Muscle layer of colon (tissue), 2 donors: Measurements from ENCODE around the gene OPRM1.

Experiments used
- H3K27ac ChIP-seq: one replicate; pipeline ENCODE4 v1.7.0; 2013; ENCODE audit warnings: low read depth, mild to moderate bottlenecking, low read length, moderate library complexity
- H3K27me3 ChIP-seq, 2 donors: one replicate each; pipeline ENCODE4 v1.7.0; 2013; ENCODE audit warnings: low read length in 2 of 2, mild to moderate bottlenecking in 2 of 2; ENCODE audit not compliant: insufficient read depth in 2 of 2, control insufficient read depth in 1 of 2
- H3K36me3 ChIP-seq: one replicate; pipeline ENCODE4 v1.7.0; 2013; ENCODE audit warnings: mild to moderate bottlenecking, low read length; ENCODE audit not compliant: insufficient read depth
- H3K4me1 ChIP-seq: one replicate; pipeline ENCODE4 v1.7.0; 2013; ENCODE audit warnings: mild to moderate bottlenecking, low read length; ENCODE audit not compliant: insufficient read depth
- H3K4me3 ChIP-seq, 2 donors: one replicate each; pipeline ENCODE4 v1.7.0; 2013; ENCODE audit warnings: low read length in 2 of 2, low read depth in 1 of 2, mild to moderate bottlenecking in 1 of 2, moderate library complexity in 1 of 2
- H3K9ac ChIP-seq: one replicate; pipeline ENCODE4 v1.7.0; 2013; ENCODE audit warnings: low read length
- H3K9me3 ChIP-seq: one replicate; pipeline ENCODE4 v1.7.0; 2013; ENCODE audit warnings: mild to moderate bottlenecking, low read length
- donor health status: abdominal sarcoma.
- donor health status: Adenocarcinoma of cecum.

The OPRM1 gene

DNA sequence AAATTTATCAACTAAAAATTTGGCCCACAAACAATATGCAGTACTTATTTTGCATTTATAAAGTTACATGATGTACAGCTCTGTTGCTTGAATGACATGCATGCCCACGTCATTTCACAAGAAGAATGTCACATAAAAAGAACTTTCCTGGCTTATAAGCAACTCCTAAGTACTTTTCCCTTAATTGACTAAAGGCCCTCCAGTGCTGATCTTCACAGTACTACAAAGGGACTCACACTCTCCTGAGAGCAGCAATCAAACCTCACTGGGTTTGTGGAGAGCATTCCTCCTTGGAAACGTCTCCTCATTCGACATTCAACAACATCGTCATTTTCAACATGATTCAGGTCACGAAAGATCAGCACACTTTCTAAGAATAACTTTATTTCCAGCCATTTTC lies 206.5 kb downstream of the OPRM1 start:
- no peaks in the 10 kb centered on the region for H3K9me3 ChIP-seq
- H3K4me1 ChIP-seq, result no peaks in the 10 kb centered on the region
- H3K9ac ChIP-seq, result no peak overlapping the region
- H3K27me3 ChIP-seq, result no peaks in the 10 kb centered on the region
- no peaks in the 10 kb centered on the region for H3K36me3 ChIP-seq
- H3K27ac ChIP-seq, result no peak overlapping the region
- H3K4me3 ChIP-seq, result no peak overlapping the region

DNA sequence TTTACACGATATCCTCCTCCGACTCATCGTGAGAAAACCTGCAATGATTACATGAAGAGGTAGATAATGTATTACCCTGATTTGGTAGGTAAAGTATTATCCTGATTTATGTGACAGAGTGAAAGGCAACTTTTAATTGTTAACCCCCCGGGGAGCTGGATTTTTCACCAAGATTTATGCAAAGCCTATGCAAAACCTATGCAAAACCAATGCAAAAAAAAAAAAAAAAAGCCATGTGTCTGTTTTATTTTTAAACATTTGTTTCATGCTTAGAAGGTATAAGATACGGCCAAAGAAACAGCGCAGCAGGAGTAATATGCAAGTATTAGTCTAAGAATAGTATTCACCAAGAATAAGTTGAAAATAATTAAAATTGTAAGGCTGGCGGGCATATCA lies 207.7 kb downstream of the OPRM1 start:
- no peak overlapping the region for H3K4me3 ChIP-seq
- no peak overlapping the region for H3K27ac ChIP-seq
- H3K9ac ChIP-seq, result no peak overlapping the region
- H3K27me3 ChIP-seq, result no peaks in the 10 kb centered on the region
- no peaks in the 10 kb centered on the region for H3K4me1 ChIP-seq
- no peaks in the 10 kb centered on the region for H3K36me3 ChIP-seq
- no peaks in the 10 kb centered on the region for H3K9me3 ChIP-seq

DNA sequence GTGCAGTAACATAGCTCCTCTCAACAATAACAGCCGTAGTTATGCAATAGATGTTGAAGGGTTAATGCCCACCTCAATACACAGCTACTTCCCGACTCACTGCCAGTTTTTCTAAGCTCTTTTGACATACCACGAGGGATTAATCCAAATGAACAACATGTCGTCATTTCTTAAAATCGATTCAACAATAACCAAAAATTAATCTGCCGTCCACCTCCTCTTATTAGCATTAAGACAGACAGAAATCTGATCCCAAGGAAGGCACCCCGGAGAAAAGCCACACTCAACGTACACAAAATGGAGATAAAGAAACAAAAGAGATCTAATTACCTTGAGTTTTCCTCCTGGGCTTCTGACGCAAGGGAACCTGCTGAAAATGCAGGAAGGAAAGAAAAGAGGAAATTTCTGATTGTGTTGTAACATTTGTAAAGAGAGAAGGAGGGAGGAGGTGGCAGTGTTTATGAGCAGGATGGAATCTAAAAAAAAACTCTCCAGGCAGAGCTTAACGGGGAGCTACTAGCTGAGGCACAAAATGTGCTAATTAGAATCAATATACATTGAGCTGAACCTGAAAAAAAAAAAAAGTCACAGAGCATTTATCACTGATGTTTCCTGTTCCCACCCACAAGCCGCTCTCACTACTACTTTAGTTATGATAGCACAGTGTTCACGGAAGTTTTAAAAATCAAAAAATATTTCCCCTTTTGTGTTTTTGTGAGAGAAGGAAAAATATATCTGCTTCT lies 208.2 kb downstream of the OPRM1 start:
- no peaks in the 10 kb centered on the region for H3K9me3 ChIP-seq
- H3K36me3 ChIP-seq, result no peaks in the 10 kb centered on the region
- no peak overlapping the region for H3K9ac ChIP-seq
- H3K27ac ChIP-seq, result no peak overlapping the region
- H3K27me3 ChIP-seq, result no peaks in the 10 kb centered on the region
- H3K4me3 ChIP-seq, result no peak overlapping the region
- no peaks in the 10 kb centered on the region for H3K4me1 ChIP-seq

DNA sequence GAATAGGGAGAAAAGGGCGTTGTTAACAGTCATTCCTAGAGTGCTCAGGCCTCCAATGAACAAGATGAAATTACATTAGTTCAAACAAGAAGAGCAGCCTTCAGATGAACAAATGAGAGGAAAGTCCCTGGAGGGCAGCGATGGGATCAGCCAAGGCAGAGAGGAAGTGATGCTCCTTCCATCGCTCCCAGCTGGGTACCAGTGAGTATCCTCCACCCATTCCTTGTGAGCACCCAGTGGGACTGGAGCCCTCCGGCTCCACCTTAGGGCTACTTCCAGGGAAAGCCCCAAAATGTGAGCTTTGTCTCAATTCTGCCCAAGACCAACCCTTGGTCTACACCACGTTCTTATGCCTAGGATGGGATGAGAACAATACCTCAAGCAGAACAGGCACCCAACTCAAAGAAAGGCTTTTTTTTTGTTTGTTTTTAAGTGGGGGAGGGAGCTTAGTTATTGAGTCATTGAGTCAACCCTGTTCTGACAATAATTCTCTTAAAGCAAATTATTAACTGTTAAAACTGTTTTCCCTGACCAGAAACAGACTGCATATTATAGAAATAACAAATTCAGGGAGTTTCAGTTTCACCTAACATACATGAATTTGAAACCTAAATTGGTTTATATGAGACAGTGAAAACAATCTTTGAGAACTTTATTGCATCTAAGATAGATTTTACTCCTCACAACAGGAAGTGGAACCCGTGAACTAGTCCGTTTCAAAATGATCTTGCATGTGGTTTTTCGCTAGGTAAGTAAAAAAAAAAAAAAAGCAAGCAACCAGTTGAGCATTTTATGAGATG lies 210.7 kb downstream of the OPRM1 start:
- H3K9me3 ChIP-seq, result no peaks in the 10 kb centered on the region
- no peak overlapping the region for H3K27ac ChIP-seq
- H3K9ac ChIP-seq, result no peak overlapping the region
- no peak overlapping the region for H3K4me3 ChIP-seq
- no peaks in the 10 kb centered on the region for H3K36me3 ChIP-seq
- no peaks in the 10 kb centered on the region for H3K4me1 ChIP-seq
- no peaks in the 10 kb centered on the region for H3K27me3 ChIP-seq

DNA sequence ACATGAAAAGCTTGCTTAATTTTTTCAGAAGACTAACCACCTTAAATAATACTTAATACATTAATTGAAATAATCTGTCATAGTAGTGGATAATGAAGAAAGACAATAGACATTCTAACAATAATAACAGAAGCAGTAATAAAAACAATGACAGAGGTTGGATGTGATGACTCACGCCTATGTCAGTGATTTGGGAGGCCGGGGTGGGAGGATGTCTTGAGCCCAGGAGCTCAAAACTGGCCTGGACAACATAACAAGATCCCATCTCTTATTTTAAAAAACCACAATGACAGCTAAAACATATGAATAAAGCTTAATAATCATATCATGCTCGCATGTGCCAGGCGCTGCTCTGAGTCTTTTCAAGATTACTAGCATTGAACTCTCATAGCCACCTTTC lies 212.1 kb downstream of the OPRM1 start:
- H3K27me3 ChIP-seq, result no peaks in the 10 kb centered on the region
- no peak overlapping the region for H3K4me3 ChIP-seq
- no peaks in the 10 kb centered on the region for H3K36me3 ChIP-seq
- H3K27ac ChIP-seq, result no peak overlapping the region
- H3K9me3 ChIP-seq, result no peaks in the 10 kb centered on the region
- no peak overlapping the region for H3K9ac ChIP-seq
- H3K4me1 ChIP-seq, result no peaks in the 10 kb centered on the region

DNA sequence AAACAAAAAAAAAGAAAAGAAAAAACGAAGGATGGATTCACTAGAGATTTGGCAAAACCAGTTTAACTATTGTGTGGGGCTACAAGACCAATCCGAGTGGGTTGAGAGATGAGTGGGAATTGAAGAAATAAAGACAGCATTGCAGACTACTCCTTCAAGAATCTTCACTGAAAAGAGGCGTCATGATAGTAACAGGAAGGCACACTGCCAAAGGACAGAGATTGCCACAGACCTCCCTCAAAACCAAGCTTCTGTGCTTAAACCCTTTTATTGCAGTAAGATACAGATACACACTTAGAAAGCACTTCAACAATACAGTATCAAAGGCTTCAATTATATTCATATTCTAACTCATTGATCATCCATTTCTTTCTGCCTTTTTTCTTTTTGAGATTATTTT lies 213.6 kb downstream of the OPRM1 start:
- Histone ChIP-seq H3K36me3 (no peaks in the 10 kb centered on the region), H3K27me3 (no peaks in the 10 kb centered on the region), H3K4me1 (no peaks in the 10 kb centered on the region), H3K9ac (no peak overlapping the region), H3K27ac (no peak overlapping the region), H3K4me3 (no peak overlapping the region), H3K9me3 (no peaks in the 10 kb centered on the region)

DNA sequence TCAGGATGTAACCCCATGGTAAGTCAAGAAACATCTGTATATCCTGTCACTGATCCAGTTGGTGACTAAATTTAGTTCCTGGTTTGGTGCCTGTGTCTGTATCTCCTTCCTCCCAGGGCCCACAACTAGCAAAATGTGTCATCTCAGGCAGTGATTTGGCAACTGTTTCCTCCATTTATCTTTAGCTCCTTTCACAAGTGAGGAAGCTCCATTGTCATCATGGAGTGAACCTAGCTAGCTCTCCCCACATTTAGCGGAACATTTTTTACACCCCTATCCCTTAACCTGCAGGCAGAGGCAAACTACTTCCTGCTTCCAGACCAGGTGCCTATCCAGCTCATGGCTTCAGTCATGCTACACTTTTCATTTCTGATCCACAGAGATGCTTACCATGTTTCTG lies 218.0 kb downstream of the OPRM1 start:
- Histone ChIP-seq H3K9me3 (no peaks in the 10 kb centered on the region), H3K27me3 (no peaks in the 10 kb centered on the region), H3K4me1 (no peaks in the 10 kb centered on the region), H3K27ac (no peak overlapping the region), H3K4me3 (no peak overlapping the region), H3K9ac (no peak overlapping the region), H3K36me3 (no peaks in the 10 kb centered on the region)

DNA sequence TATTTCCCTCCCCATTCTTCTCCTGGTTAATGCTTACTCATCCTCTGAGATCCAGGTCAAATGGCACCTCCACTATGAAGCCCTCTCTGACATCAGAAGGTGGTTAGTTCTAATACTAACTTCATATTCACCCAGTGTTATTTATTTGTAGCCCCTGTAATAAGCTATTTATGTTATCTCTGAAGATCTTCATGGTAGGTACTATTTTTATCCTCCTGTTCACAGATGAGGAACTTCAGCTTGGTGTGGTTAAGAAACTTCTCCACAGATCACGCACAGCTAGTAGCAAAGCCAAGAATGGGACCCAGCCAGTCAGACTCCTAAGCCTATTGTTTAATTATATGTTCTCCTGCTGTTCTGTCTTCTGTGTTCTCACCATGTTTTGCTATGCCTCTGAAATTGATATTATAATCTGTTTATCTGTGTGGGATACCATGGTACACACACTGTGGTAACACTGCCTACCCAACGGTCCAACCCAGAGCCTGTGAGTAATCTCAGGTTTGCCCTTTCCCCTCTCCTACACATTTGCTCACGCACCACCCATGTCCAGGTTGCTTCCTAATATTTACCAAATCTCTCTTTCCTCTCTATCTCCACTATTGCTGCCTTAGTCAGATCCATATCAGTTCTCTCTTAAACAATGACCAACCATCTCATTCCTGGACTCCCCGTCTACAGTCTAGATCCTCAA lies 219.2 kb downstream of the OPRM1 start:
- Histone ChIP-seq H3K27ac (no peak overlapping the region), H3K27me3 (no peaks in the 10 kb centered on the region), H3K9ac (no peak overlapping the region)

DNA sequence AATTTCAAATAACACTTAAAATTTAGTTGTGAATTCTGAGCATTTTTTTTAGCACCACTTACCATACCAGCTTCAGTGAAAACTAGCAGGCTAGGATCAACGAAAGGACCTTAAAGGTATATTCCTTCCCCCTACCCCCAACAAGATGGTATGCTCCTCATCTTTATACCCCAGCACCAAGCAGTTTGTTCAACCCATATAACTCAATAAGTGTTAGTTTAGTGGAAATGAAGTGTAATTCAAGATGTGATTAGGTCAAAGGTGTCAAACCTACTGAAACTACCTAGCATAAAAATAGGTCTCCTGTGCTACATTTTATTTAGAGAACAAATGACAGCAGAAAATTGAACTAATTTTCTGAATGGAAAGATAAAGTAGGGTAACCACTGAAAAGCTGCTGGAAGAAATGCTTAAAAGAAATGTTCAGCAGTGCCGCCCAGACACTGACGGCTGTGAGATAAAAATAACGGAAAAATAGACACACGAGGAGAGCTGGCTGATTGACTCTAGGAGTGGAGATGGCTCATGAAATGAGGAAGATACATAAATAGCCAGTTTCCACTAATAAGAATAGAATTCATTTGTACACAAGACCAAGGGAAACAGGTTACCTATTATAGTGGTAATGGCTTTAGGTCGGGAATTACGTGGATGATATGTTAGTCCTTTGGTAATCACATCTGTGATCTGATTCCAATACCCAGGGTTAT lies 222.8 kb downstream of the OPRM1 start:
- H3K27me3 ChIP-seq, result no peaks in the 10 kb centered on the region
- no peak overlapping the region for H3K4me3 ChIP-seq
- H3K27ac ChIP-seq, result no peak overlapping the region
- no peaks in the 10 kb centered on the region for H3K36me3 ChIP-seq
- no peak overlapping the region for H3K9ac ChIP-seq
- H3K9me3 ChIP-seq, result no peaks in the 10 kb centered on the region
- H3K4me1 ChIP-seq, result no peaks in the 10 kb centered on the region

More for the DNA sequence above, 219.2 kb downstream of the OPRM1 start:
- no peaks in the 10 kb centered on the region for H3K9me3 ChIP-seq
- no peaks in the 10 kb centered on the region for H3K4me1 ChIP-seq
- H3K4me3 ChIP-seq, result no peak overlapping the region
- no peaks in the 10 kb centered on the region for H3K36me3 ChIP-seq

DNA sequence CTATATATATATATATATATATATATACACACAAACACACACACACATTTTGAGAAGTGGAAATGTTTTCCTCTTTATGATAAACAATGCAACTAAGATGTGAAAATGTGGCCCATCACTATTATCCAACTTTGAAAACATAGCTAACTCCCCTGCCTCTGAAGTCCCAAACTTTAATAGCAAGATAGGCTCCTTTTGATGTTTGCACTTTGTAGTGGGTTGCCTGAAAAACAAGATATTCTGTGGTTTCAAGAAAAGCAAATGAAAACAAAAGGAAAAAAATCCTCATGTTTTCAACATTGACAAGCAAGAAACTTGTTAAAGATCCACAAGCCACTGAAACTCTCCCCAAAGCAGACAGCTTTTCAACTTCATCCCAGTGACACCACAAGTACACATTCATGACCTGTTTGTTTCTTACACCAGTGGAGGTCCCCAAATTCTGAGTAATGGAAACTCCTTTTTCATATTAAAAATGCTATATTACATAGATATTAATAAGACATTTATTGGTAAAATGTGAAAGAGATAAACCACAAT lies 227.6 kb downstream of the OPRM1 start:
- H3K27me3 ChIP-seq, result no peaks in the 10 kb centered on the region
- no peak overlapping the region for H3K27ac ChIP-seq
- H3K9me3 ChIP-seq, result no peaks in the 10 kb centered on the region
- no peak overlapping the region for H3K4me3 ChIP-seq
- no peaks in the 10 kb centered on the region for H3K36me3 ChIP-seq
- H3K4me1 ChIP-seq, result no peaks in the 10 kb centered on the region
- no peak overlapping the region for H3K9ac ChIP-seq
